Left lung (tissue), 10 donors: ENCODE data around the gene MED7. TPM values are rescaled to one million over a fixed set of nuclear protein-coding genes. Genes with fewer than 3 reads are reported as not detected.

ENCODE experiments used
- ATAC-seq: fragments of 200-7000 bp; cut with Tn5 transposase; one replicate; pipeline ENCODE4 v1.9.1; 2020; ENCODE audit warnings: moderate library complexity
- DNase-seq, 4 donors: peaks; one replicate each; pipeline ENCODE4 v3.0.0-alpha.2; 2013 to 2020
- H3K27ac ChIP-seq, 2 donors: fragments of 200-600 bp; sonication (generic) in 1 of 2; one replicate each; pipeline versions ENCODE4 v1.5.0 to v1.8.0; 2020 to 2021
- H3K27me3 ChIP-seq, 2 donors: fragments of 200-600 bp; sonication (generic) in 1 of 2; one replicate each; pipeline versions ENCODE4 v1.5.0 to v1.8.0; 2020 to 2021
- H3K36me3 ChIP-seq, 2 donors: fragments of 200-600 bp; sonication (generic) in 1 of 2; one replicate each; pipeline versions ENCODE4 v1.5.0 to v1.8.0; 2020 to 2021
- H3K4me1 ChIP-seq, 2 donors: fragments of 200-600 bp; one replicate each; pipeline ENCODE4 v1.8.0; 2021
- H3K4me3 ChIP-seq, 2 donors: fragments of 200-600 bp; sonication (generic) in 1 of 2; one replicate each; pipeline versions ENCODE4 v1.5.0 to v1.8.0; 2020 to 2021; ENCODE audit warnings: mild to moderate bottlenecking in 1 of 2
- H3K9me3 ChIP-seq, 2 donors: fragments of 200-600 bp; sonication (generic) in 1 of 2; one replicate each; pipeline versions ENCODE4 v1.5.0 to v1.8.0; 2020 to 2021
- CTCF ChIP-seq, 2 donors: fragments of 200-600 bp; sonication (generic) in 1 of 2; IDR thresholded peaks; one replicate each; pipeline versions ENCODE4 v1.5.0 to v1.8.0; 2021; ENCODE audit warnings: antibody characterized with exemption in 2 of 2
- intact Hi-C, 2 donors: fragments of 100-400 bp; cut with DNase I; formaldehyde crosslinking; loops; one replicate each; pipeline versions ENCODE4 v1.11.2 to v1.14.2; 2022
- polyA plus RNA-seq, 6 donors: library from polyadenylated mRNA; unstranded; fragments of 120-200 nt; gene quantifications; one replicate each; pipeline ENCODE4 v1.2.1, GENCODE V29; 2013; ENCODE audit not compliant: insufficient read length in 6 of 6
- total RNA-seq, 2 donors: library from RNA; stranded (reverse); fragmentation: NEBNext Ultra II Directional; extraction: Animal tissue kit (Norgen Biotek cat#: 25700); gene quantifications; one replicate each; pipeline ENCODE4 v1.2.1, GENCODE V29; 2021
- donor health status: DM: no; HTN: yes; CAD: no.
- donor health status: DM: no; HTN: no; CAD: no.

MED7 gene
- total and polyA plus RNA-seq, 8 donors, result 7.3 to 18.9 (median 17.4) TPM

- H3K4me1 ChIP-seq, result no peaks in the 10 kb centered on the region
- no peaks in the 10 kb centered on the region for H3K36me3 ChIP-seq
- ATAC-seq (no peak), DNase-seq (peak in 1 of 4 donors; percentile 70)
- intact Hi-C loops, result no loop called here
- TF ChIP-seq CTCF (IDR thresholded peaks at IDR 0.05), result no peak
- no peak overlapping the region for H3K27ac ChIP-seq
- peaks cover 0 to 16% of the 10 kb centered on the region in 2 donors for H3K27me3 ChIP-seq
- no peaks in the 10 kb centered on the region for H3K9me3 ChIP-seq
- no peak overlapping the region for H3K4me3 ChIP-seq
Measured at GRCh38 chr5:157162919-157163510, 20.4 kb upstream of the MED7 start.

GRCh38 chr5:157161996-157162395, 19.3 kb upstream of the MED7 start:
- H3K4me3 ChIP-seq, result no peak overlapping the region
- no peak for ATAC-seq

GRCh38 chr5:157160001-157160400, 17.3 kb upstream of the MED7 start:
- no peak overlapping the region for H3K27ac ChIP-seq
- DNase-seq, result no peak
- H3K9me3 ChIP-seq, result no peaks in the 10 kb centered on the region
- no peaks in the 10 kb centered on the region for H3K4me1 ChIP-seq
- H3K27me3 ChIP-seq, result peaks cover 0 to 8% of the 10 kb centered on the region in 2 donors
- H3K4me3 ChIP-seq, result no peak overlapping the region
- H3K36me3 ChIP-seq, result no peaks in the 10 kb centered on the region
- no peak for ATAC-seq
- no peak for TF ChIP-seq CTCF (IDR thresholded peaks at IDR 0.05)
- intact Hi-C loops, result no loop called here

More at GRCh38 chr5:157161996-157162395, 19.3 kb upstream of the MED7 start:
- Histone ChIP-seq H3K27ac (no peak overlapping the region), H3K4me1 (no peaks in the 10 kb centered on the region), H3K9me3 (no peaks in the 10 kb centered on the region), H3K36me3 (no peaks in the 10 kb centered on the region), H3K27me3 (peaks cover 0 to 8% of the 10 kb centered on the region in 2 donors)
- intact Hi-C loops, result no loop called here
- TF ChIP-seq CTCF (IDR thresholded peaks at IDR 0.05), result no peak
- DNase-seq, result no peak

GRCh38 chr5:157159209-157159751, 16.6 kb upstream of the MED7 start:
- intact Hi-C loops, result loop anchor here in 1 of 2 donors (10.0 kb wide), 1 partner anchor 146 kb away; no protein-coding TSS in a partner anchor
- Histone ChIP-seq H3K27me3 (peaks cover 0 to 8% of the 10 kb centered on the region in 2 donors), H3K36me3 (no peaks in the 10 kb centered on the region), H3K9me3 (no peaks in the 10 kb centered on the region), H3K4me1 (no peaks in the 10 kb centered on the region), H3K27ac (no peak overlapping the region), H3K4me3 (no peak overlapping the region)
- no peak for DNase-seq
- TF ChIP-seq CTCF (IDR thresholded peaks at IDR 0.05), result no peak
- ATAC-seq, result no peak

- ATAC-seq, result no peak
- no peak overlapping the region for H3K4me3 ChIP-seq
- DNase-seq, result no peak
- H3K9me3 ChIP-seq, result no peaks in the 10 kb centered on the region
- no peaks in the 10 kb centered on the region for H3K4me1 ChIP-seq
- peaks cover 0 to 8% of the 10 kb centered on the region in 2 donors for H3K27me3 ChIP-seq
- TF ChIP-seq CTCF (IDR thresholded peaks at IDR 0.05), result no peak
- intact Hi-C loops, result loop anchor here in 1 of 2 donors (10.0 kb wide), 1 partner anchor 147 kb away; no protein-coding TSS in a partner anchor
- no peak overlapping the region for H3K27ac ChIP-seq
- no peaks in the 10 kb centered on the region for H3K36me3 ChIP-seq
Measured at GRCh38 chr5:157157293-157157891, 14.7 kb upstream of the MED7 start.
